ENCODE data around the gene TUBD1.

GRCh38 chr17:59890720-59891119 is 2.0 kb downstream of the TUBD1 start:
- TF ChIP-seq EP300 (IDR thresholded peaks at IDR 0.05) = no peak
- TF ChIP-seq CTCF (IDR thresholded peaks at IDR 0.05) = no peak
- TF ChIP-seq POLR2A (IDR thresholded peaks at IDR 0.05) = no peak

All from tibial nerve (tissue), 4 donors.